ENCODE measurements around the gene SNRPD3.
"Not testable (repeated sequence)": the region's sequence is repeated elsewhere in the genome, so short reads cannot be mapped to it uniquely, and the experiment has no call there.

DNA sequence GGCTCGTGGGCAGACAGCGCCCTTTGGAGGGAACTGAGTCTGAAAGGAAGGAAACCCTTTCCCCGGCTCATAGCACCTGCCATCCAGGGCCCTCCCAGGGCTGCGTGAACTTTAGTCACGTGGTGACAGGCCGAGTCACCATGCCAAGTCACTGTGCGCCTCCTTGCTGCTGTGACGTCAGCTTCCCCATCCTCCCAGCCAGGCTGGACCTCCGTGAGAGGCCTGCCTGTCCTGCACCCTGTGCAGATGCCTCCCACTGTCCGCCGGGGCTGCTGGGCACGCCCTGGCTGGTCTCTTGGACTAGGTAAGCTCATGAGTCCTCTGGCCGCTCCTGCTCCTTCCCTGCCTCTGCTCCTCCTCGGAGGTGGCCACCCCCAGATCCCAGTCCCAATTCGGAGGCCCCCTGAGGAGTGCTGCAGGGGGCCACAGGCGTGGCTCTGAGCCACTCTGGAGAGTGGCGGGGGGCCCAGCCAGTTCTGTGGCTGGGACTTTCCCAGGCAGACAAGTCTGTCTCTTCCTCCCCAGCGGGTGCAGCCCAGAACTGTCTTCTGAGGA, 51.7 kb downstream of the SNRPD3 start:
- TF ChIP-seq, protein P1, sequence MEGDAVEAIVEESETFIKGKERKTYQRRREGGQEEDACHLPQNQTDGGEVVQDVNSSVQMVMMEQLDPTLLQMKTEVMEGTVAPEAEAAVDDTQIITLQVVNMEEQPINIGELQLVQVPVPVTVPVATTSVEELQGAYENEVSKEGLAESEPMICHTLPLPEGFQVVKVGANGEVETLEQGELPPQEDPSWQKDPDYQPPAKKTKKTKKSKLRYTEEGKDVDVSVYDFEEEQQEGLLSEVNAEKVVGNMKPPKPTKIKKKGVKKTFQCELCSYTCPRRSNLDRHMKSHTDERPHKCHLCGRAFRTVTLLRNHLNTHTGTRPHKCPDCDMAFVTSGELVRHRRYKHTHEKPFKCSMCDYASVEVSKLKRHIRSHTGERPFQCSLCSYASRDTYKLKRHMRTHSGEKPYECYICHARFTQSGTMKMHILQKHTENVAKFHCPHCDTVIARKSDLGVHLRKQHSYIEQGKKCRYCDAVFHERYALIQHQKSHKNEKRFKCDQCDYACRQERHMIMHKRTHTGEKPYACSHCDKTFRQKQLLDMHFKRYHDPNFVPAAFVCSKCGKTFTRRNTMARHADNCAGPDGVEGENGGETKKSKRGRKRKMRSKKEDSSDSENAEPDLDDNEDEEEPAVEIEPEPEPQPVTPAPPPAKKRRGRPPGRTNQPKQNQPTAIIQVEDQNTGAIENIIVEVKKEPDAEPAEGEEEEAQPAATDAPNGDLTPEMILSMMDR (IDR thresholded peaks at IDR 0.05; ENCODE audit: low read depth, low read length) = not testable (repeated sequence)
- TF ChIP-seq EZH2phosphoT487 (IDR thresholded peaks at IDR 0.05; ENCODE audit: low read depth) = not testable (repeated sequence)
